Activated CD4-positive, CD25-positive, alpha-beta regulatory T cell treated with anti-CD3 and anti-CD28 coated beads, Interleukin-2, amount 50 U/mL, for 24 hours (primary cell): ENCODE data around the gene AGPS.
"Not testable (repeated sequence)": the region's sequence is repeated elsewhere in the genome, so short reads cannot be mapped to it uniquely, and the experiment has no call there.

Experiments
- ATAC-seq, 2 donors: fragments of 150-1000 bp; cut with Tn5 transposase; one replicate each; pipeline ENCODE4 v1.10.0; 2021; ENCODE audit warnings: mild to moderate bottlenecking in 1 of 2, moderate library complexity in 1 of 2

The AGPS gene

DNA sequence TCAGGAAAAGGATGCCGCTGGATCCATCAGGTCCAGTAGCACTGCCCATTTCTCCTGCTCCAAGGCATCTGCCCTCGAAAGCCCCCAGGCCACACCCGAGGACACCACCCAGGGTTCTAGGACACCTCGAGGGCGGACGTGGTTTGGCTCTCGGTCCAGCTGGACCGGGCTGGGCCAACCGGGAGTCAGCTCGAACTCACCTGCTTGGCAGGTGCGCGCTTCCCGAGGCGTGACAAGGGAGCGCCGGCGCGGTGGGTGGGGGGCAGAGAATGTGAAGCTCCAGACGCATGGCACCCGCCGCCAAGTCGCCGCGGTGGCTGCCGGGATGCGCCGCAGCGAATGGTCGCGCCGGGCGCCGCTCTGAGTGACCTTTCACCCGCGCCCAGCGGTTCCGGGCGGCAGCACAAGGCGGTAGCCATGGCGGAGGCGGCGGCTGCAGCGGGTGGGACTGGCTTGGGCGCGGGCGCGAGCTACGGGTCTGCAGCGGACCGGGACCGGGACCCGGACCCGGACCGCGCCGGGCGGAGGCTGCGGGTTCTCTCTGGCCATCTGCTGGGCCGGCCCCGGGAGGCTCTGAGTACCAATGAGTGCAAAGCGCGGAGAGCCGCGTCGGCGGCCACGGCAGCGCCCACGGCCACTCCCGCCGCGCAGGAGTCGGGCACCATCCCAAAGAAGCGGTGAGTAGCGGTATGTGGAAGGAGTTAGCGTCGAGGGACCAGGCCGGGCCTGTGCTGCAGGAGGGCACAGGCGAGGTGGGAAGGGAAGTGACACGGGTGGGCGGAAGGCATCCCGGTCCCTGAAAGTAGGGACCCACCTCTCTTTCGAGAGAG lies at the start of gene AGPS:
AGPS (plus strand) TSS at position 401 of the 830 bp plus-strand sequence; CDS start at position 418, 17 bp downstream.
- ATAC-seq, result peak; percentile 93 to 97

DNA sequence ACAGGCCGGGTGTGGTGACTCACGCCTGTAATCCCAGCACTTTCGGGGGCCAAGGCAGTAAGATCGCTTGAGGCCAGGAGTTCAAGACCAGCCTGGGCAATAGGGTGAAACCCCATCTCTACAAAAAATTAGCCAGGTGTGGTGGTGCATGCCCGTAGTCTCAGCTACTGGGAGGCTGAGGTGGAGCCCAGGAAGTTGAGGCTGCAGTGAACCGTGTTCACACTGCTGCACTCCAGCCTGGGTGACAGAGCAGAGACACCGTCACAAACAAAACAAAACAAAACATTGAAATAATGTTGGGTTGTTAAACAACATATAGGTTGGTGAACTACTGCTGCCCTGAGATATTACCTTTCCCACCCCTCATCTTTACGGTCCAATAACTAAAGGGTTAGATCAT lies 48.8 kb upstream of the AGPS start:
- ATAC-seq, result no peak

DNA sequence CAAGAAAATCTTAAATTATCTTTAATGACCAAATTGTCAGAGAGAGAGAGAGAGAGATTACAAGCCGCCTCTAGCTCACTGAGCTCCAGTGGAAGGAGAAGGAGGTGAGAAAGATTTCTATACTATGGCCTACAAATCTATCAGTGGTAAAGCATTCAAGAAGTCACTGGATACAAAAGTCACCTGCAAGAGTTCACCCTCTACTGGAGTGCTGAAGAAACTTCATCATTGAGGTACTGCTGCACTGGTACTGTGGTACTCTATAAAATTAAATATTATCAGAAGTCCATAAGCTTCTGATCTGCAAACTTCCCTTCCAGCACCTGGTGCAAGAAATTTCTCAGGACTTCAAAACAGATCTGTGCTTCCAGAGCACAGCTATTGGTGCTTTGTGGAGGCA lies 48.3 kb upstream of the AGPS start:
- no peak for ATAC-seq

DNA sequence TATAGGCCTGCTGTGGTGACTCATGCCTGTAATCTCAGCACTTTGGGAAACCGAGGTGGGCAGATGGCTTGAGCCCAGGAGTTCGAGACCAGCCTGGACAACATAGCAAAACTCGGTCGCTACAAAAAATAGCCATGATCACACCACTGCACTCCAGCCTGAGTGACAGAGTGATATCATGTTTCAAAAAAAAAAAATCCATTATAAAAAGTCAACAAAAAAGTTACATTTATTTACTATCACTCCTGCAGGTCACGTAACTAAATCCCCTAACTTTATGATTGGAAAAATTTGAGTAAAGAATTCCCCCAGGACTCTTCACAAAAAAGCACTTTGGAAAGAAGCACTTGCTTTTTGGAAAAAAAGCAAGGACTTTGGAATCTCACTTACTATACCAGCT lies 46.4 kb upstream of the AGPS start:
- ATAC-seq, result no peak

DNA sequence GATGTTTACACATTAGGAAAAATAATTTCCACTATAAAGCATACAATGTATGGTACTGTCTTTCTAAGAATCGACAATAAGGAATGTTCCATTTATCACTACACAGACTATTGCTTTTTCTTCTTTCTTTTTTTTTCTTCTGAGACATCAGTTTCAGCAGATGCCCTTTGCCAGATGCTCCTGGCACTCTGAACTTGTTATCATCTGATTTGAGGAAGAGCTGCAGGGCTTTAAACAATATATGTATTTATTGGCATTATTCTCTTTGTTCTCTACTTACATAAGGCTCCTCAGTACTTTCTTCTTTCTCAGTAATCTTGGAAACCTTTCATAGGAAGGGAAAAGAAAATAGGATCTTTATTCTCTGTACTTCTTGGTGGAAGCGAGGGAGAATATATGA lies 45.0 kb upstream of the AGPS start:
- ATAC-seq, result no peak

DNA sequence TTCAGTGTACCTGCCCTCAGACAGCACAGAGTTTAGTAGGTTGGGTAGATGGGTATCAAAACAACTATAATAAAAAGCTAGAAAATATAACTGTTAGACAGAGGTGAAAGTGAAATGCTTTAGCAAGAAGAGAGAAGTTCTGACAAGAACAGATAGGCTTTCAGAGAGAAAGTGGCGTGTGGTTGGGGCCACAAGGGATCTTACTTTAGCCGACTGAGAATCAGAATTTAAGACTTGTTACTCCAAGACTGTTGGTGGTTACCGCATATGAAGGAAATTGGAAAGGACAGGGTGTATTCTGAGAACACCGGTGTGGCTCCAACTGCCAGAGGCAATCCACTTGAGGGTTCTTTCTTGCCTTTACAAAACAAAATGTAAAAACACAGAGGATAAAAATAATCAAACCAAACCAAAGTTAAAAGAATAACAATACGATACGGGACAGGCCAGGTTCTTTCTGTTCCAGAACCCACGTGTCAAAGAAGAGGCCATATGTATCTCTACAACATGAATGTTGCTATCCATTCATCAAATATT lies 44.4 kb upstream of the AGPS start:
- ATAC-seq, result no peak

DNA sequence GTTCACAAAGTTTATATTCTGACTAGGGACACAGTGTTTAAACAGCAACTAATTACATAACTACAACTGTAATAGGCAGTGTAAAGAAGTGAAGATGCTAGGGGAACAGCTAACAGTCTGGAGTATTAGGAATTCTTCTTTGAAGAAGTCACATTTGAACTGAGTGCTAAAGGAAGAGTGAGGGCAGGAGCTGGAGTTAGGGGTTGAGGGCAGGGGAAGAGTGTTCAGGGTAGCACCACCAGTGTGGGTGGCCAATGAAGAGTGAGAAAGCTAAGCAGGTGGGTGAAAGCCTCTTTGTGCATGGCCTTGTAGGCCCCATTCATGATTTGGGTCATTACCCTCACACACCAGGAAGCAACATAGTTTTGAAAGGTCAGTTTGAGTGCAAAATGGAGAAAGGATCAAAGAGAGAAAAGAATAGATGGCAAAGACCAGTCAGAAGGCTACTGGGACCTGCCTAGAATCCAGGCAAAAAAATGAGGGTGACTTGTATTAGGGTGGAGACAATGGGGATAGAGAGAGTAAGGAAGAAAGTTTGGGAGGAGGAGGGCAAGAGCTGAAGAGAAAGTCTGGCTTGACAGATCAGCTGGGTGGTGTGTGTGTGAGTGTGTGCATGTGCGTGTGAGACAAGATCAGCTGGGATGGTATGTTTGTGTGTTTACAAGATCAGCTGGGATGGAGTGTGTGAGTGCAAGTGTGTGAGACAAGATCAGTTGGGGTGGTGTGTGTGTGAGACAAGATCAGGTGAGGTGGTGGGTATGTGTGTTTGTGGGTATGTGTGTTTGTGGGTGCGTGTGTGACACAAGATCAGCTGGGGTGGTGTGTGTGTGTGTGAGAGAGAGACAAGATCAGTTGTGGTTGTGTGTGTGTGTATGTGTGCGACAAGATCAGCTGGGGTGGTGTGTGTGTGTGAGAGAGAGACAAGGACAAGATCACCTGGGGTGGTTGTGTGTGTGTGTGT lies 43.6 kb upstream of the AGPS start:
- ATAC-seq, result no peak

DNA sequence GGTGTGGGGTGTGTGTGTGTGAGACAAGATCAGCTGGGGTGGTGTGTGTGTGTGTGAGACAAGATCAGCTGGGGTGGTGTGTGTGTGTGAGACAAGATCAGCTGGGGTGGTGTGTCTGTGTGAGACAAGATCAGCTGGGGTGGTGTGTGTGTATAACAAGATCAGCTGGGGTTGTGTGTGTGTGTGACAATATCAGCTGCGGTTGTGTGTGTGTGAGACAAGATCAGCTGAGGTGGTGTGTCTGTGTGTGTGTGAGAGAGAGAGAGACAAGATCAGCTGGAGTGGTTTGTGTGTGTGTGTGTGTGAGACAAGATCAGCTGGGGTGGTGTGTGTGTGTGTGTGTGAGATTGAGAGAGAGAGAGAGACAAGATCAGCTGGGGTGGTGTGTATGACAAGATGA lies 41.9 kb upstream of the AGPS start:
- ATAC-seq, result not testable (repeated sequence)

DNA sequence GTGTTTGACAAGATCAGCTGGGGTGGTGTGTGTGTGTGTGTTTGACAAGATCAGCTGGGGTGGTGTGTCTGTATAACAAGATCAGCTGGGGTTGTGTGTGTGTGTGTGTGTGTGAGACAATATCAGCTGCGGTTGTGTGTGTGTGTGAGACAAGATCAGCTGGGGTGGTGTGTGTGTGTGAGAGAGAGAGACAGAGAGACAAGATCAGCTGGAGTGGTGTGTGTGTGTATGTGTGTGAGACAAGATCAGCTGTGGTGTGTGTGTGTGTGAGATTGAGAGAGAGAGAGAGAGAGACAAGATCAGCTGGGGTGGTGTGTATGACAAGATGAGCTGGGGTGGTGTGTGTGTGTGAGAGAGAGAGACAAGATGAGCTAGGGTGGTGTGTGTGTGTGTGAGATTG lies 41.5 kb upstream of the AGPS start:
- ATAC-seq, result not testable (repeated sequence)

DNA sequence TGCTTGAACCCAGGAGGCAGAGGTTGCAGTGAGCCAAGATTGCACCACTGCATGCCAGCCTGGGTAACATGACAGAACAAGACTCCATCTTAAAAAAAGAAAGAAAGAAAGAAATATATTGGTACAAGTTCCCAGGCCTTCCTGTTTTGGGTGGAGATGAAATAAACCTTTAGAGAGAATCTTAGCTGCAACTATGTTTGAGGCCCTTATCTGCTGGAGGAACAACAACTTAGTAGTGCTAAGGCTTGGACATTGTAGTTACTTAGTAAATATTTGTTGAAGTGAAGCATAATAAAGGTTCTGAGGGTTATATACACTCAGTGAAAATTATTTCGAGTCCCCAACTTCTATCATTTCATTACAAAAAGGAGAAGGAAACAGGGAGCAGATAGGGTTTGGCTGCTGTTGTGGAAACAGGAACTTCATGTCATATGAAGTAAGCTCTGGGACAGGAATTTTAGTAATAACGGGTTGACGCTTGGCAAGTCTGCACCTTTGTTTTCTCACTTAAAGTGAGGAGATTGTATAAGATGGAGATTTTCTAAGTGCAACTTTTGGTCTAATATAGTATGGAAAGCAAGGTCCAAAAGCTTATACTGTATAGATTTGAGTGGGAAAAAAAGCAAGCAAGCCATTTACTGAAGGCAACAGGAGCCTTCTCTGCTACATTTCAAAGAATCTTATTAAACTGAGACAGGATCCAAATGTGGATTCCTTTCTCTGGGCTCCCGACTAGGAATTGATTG lies 40.0 kb upstream of the AGPS start:
- no peak for ATAC-seq

DNA sequence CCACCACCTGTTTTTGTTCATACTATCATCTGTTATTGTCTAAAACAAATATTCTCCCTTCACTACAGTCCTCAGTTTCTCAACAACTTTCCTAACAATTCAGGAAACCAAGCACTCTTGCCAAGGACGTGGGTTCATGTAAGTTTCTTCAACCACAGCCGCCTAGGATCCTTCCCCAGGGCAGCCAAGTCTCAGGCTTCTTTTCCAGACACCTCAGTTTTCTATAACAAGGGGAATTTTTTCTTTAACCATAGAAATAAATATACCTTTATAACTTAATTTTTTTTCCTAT lies 39.4 kb upstream of the AGPS start:
- ATAC-seq, result no peak

DNA sequence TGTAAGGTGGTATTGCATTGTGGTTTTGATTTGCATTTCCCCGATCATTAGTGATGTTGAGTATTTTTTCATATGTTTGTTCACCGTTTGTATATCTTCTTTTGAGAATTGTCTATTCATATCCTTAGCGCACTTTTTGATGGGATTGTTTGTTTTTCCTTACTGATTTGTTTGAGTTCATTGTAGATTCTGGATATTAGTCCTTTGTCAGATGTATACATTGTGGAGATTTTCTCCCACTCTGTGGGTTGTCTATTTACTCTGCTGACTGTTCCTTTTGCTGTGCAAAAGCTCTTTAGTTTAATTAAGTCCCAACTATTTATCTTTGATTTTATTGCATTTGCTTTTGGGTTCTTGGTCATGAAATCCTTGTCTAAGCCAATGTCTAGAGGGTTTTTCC lies 38.0 kb upstream of the AGPS start:
- ATAC-seq, result not testable (repeated sequence)

DNA sequence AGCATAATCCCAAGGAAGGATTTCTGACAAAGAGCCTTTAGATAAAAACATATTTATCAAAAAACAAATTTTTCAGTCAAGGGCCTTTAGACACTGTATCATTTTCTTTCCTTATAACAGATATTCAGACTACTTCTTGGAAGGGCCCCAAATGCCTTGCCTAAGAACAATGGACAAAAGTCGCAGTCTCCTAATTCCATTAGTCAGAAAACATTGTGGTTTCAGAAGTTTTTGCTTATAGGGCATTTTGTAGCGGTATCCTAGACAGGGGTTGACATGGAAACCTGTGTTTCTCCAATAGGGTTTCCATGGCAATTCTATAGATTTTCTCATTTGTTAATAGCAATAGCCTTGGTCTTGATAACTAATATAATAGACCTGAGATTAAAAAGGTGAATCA lies 36.7 kb upstream of the AGPS start:
- no peak for ATAC-seq

DNA sequence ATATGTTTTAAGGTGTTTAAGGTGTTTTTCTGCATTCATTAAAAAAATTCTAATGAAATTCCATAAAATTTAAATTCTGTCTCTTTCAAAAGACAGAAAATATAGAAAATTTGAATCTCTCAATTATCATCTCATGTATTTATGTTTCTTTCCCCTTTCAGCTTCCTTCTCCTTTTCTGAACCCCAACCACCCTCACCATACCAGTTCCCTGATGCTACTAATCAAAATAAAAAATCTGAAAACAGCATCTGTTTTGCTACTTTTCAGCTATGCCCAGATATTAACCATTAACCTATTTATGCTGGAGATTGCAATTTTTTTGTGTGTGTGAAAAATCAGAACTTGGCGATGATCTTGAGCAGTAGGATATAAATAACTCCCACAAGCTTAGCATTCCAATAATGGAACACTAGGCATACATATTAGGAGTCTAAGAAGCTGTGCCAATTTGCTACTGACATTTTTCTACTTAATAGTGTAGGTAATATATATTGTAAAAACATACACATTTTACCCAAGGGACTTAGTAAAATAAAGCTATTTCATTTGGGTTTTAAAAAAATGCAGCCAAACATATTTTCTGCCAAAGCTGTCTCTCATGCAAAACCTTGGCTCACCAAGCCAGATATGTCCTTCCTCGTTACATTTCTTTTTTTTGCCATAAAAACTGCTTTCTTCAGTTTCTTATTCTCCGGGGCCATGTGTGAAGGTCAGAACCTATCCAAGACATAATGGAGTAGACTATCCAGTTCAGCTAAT lies 32.6 kb upstream of the AGPS start:
- ATAC-seq, result no peak

DNA sequence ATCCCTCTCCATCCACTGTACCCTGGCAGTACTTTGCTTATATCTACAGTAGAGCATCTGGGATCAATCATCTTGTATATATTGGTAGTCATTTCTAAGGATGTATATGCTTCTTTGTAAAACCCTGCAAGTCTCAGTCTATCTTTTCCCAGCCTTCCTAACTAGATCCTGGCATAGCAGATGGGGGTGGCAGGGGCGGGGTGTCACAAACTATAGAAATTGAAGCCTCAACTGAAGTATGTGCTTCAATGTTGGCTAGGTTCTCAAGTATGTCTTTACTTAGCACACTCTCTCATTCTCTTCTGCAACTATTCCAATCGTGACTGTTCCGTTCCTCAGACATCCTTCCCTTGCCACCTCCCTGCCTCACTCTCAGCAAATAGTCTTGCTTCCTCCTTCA lies 30.1 kb upstream of the AGPS start:
- no peak for ATAC-seq

DNA sequence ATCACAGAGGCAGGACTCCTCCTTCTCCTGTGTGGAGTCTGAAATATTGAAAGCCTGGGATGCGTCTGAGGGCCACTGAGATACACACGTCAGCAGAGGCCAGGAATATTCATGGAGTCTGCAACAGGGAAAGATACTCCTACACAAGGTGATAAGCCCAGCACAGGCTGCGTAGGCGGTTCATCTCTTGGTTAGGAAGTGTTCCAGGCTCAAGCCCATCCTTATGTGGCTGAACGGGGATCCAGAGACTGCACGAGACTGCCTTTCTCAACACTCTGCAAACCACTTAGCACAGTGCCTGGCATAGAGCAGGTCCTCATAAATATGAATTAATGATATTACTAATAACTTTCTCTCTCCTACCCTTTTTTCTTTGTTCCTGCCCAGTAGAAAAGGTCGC lies 29.2 kb upstream of the AGPS start:
- no peak for ATAC-seq

DNA sequence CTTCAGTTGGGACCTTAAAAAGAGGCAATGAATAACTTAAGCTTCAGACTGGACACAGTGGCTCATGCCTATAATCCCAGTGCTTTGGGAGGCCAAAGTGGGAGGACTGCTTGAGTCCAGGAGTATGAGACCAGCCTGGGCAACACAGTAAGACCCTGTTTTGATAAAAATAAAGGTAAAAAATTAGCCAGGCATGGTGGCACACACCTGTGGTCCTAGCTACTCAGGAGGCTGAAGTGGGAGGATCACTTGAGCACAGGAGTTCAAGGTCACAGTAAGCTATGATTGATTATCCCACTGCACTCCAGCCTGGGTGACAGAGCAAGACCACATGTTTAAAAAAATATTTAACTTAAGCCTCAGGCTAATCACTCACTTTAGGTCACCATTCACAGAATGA lies 26.8 kb upstream of the AGPS start:
- ATAC-seq, result not testable (repeated sequence)

DNA sequence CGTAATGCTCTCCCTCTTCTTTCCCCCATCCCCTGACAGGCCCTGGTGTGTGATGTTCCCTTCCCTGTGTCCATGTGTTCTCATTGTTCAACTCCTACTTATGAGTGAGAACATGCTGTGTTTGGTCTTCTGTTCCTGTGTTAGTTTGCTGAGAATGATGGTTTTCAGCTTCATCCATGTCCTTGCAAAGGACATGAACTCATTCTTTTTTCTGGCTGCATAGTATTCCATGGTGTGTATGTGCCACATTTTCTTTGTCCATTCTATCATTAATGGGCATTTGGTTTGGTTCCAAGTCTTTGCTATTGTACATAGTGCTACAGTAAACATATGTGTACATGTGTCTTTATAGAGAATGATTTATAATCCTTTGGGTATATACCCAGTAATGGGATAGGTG lies 24.6 kb upstream of the AGPS start:
- ATAC-seq, result not testable (repeated sequence)

DNA sequence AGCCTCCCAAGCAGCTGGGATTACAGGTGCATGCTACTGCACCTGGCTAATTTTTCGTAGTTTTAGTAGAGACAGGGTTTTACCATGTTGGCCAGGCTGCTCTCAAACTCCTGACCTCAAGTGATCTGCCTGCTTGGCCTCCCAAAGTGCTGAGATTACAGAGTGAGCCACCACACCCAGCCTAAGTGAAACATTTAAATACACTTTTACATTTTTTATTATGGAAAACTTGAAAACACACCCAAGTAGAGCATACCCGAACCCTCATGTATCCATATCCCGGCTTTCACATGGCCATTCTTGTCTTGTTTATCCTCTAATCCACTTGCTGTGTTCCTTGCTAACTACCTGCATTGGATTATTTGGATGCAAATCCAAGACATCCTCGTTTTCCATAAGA lies 13.2 kb upstream of the AGPS start:
- ATAC-seq, result no peak

DNA sequence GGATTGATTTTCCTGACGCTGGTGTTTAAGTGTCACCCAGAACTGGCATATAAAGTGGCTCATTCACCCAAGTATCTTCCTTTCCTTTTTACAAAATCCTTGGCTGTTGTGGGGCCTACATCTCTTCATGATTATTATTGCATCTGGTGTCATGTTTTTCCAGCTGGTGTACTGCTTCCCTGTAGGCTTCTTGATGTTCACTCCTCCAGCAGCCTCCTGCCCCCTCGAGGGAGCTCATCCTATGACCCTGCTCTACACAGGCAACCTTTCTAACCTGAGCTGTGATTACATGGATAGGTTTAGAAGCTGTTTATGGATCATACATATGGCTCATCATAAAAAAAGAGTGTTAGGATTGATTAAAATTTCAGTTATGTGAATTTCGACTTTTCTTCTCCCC lies 12.4 kb upstream of the AGPS start:
- ATAC-seq, result no peak

DNA sequence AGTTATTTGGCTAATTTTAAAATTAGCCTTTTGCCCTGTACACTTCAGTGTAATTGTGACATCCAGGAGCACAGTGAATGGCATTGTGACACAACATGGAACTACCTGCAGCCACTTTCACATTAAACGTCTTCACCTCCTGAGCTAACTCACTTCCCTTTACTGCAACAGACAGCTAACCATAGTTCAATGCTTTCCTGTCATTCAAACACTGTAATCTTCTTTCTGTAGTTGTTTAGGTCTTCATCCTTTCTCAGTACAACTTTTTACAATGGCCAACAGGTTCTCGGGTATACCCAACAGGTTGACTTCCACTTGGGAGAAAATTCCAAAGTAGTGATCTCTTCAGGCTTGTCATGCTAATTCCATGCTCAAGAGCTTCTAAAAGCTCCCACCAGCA lies 8.6 kb upstream of the AGPS start:
- ATAC-seq, result no peak

DNA sequence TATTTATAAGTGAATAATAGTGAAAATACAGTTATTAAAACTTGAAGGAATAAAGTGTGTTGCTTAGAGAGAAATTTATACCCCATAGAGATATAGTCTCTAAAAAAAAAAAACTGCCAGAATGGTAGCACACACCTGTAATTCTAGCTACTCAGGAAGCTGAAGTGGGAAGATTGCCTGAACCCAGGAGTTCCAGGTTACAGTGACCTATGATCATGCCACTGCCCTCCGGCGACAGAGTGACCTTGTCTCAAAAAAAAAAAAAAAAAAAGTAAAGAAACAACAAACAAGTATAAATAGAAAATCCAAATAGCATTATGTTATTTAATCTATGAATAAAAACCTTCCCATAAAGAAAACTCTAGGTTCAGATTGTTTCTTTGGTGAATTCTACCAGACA lies 7.4 kb upstream of the AGPS start:
- no peak for ATAC-seq
